Cardiac muscle cell (in vitro differentiated cells and primary cell): Measurements from ENCODE around the gene TFAP2B. TPM values are rescaled to one million over a fixed set of nuclear protein-coding genes. Genes with fewer than 3 reads are reported as not detected.

Experiments used
- DNase-seq, 2 donors: peaks; one replicate each; pipeline versions ENCODE4 v3.0.0 to v3.0.0-alpha.2; 2010 to 2017; ENCODE audit warnings: low read depth in 1 of 2, low spot score in 1 of 2
- H3K27ac ChIP-seq: fragments of 200-600 bp; sonication (generic); 2 replicates; pipeline ENCODE4 v1.5.1; 2016
- H3K27me3 ChIP-seq: fragments of 200-600 bp; sonication (generic); 2 replicates; pipeline ENCODE4 v1.6.0; 2016; ENCODE audit warnings: control low read depth
- H3K36me3 ChIP-seq: fragments of 200-600 bp; sonication (generic); 2 replicates; pipeline ENCODE4 v1.5.1; 2016; ENCODE audit warnings: control low read depth
- H3K4me1 ChIP-seq: fragments of 200-600 bp; sonication (generic); 2 replicates; pipeline ENCODE4 v1.8.1; 2017; ENCODE audit warnings: low read depth, mild to moderate bottlenecking, mixed run types
- H3K4me3 ChIP-seq: fragments of 200-600 bp; sonication (generic); 2 replicates; pipeline ENCODE4 v1.5.1; 2016; ENCODE audit warnings: mild to moderate bottlenecking
- H3K9me3 ChIP-seq: fragments of 200-600 bp; sonication (generic); 2 replicates; pipeline ENCODE4 v1.5.1; 2017; ENCODE audit warnings: low read depth, mild to moderate bottlenecking, control low read depth
- polyA plus RNA-seq: library from polyadenylated mRNA; unstranded; fragments of >200 nt; fragmentation: Nextera tagmentation; extraction: Ambion mirVana; gene quantifications from 2 replicates; pipeline ENCODE4 v1.2.1, GENCODE V29; 2016
- total RNA-seq: library from RNA; depleted of rRNA; stranded (reverse); fragments of >200 nt; gene quantifications from 2 replicates; pipeline ENCODE4 v1.2.3, GENCODE V29; 2016
- TF ChIP-seq, protein P1 (sequence below): IDR thresholded peaks from 2 replicates; pipeline ENCODE4 v1.5.1; 2012; ENCODE audit warnings: low read depth, mild to moderate bottlenecking, low read length

TFAP2B gene
- total and polyA plus RNA-seq, 2 experiments from 2014 or later: not detected

GRCh38 chr6:50837589-50838445, 19.1 kb downstream of the TFAP2B start:
- peaks cover 100% of the 10 kb centered on the region for H3K27me3 ChIP-seq

DNA sequence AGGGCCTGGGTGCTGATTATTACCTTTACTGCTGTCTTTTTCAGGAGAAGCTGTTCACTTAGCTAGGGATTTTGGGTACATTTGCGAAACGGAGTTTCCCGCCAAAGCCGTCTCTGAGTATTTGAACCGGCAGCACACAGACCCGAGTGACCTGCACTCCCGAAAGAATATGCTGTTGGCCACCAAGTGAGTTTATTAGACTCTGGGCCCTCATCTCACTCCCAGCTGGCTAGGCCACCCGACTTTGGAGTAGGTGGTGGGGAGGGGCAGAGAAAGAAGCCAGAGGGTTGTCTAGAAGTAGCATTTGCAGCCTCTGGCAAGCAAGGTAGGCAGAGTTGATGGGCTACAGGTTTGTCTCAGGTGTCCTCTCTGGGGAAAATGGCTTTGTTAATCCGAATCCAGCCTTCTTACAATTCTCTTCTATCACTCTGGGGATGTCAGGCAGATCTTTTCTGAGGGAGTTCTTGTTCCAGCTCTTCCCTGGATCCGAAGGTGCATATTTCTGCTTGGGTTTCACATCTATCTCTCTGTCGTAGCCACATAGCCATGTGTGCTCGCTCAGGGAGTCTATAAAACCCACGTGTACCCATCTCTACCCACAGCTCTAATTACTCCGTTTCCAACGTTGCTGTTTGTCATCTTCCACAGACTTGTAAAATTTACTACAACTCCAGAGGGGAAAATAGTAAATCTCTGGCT, 21.6 kb downstream of the TFAP2B start:
- H3K4me3 ChIP-seq: no peak overlapping the region
- no peak overlapping the region for H3K27ac ChIP-seq
- no peaks in the 10 kb centered on the region for H3K36me3 ChIP-seq
- H3K27me3 ChIP-seq: peaks cover 100% of the 10 kb centered on the region
- H3K9me3 ChIP-seq: no peaks in the 10 kb centered on the region
- TF ChIP-seq, protein P1, sequence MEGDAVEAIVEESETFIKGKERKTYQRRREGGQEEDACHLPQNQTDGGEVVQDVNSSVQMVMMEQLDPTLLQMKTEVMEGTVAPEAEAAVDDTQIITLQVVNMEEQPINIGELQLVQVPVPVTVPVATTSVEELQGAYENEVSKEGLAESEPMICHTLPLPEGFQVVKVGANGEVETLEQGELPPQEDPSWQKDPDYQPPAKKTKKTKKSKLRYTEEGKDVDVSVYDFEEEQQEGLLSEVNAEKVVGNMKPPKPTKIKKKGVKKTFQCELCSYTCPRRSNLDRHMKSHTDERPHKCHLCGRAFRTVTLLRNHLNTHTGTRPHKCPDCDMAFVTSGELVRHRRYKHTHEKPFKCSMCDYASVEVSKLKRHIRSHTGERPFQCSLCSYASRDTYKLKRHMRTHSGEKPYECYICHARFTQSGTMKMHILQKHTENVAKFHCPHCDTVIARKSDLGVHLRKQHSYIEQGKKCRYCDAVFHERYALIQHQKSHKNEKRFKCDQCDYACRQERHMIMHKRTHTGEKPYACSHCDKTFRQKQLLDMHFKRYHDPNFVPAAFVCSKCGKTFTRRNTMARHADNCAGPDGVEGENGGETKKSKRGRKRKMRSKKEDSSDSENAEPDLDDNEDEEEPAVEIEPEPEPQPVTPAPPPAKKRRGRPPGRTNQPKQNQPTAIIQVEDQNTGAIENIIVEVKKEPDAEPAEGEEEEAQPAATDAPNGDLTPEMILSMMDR: no peak
- H3K4me1 ChIP-seq: no peaks in the 10 kb centered on the region
- no peak for DNase-seq

More at GRCh38 chr6:50837589-50838445, 19.1 kb downstream of the TFAP2B start:
- Histone ChIP-seq H3K9me3 (no peaks in the 10 kb centered on the region), H3K27ac (no peak overlapping the region), H3K4me3 (no peak overlapping the region), H3K36me3 (no peaks in the 10 kb centered on the region), H3K4me1 (no peaks in the 10 kb centered on the region)
- TF ChIP-seq, protein P1: no peak
- no peak for DNase-seq

DNA sequence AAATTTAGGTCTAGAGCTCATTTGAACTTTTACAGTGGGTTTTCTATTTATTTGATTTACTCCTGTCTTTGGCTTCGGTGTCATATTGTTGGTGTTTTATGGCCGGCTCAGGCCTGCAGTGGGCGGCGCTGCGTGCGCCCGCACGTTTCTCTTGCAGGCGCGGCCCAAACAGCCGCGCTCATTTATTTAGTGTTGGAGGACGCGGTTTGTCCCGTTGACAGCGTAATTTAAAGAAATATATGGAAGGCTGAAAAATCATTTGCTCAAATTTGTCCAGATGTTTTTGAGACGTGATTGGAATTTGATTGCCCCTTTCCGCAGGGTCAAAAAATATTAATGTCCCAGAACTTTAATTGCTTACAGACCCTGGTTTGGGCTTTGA, 22.1 kb downstream of the TFAP2B start:
- Histone ChIP-seq H3K4me1 (no peaks in the 10 kb centered on the region), H3K27ac (no peak overlapping the region), H3K9me3 (no peaks in the 10 kb centered on the region), H3K27me3 (peaks cover 100% of the 10 kb centered on the region), H3K36me3 (no peaks in the 10 kb centered on the region), H3K4me3 (no peak overlapping the region)
- DNase-seq: no peak
- TF ChIP-seq, protein P1: no peak

DNA sequence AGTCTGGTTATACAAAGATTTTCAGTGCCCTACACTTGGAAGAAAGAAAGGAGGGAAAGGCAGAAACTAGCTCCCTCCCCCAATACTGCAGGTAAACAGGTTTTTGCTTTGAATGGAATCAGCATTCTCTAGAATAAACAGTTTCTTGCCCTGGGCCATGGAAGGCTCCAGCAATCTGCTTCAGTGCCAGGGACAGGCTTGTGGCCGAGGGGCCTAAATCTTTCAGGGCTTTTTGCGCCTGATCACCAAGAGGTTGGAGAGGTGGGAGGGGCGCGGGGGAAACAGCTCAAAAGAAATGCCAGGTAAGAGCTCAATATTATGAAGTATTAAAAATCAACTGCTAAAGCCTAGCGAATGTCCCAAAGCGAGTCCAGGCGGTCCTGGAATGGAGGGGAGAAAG, 23.8 kb downstream of the TFAP2B start:
- H3K4me3 ChIP-seq: no peak overlapping the region
- H3K36me3 ChIP-seq: no peaks in the 10 kb centered on the region
- H3K27ac ChIP-seq: no peak overlapping the region
- no peak for DNase-seq
- no peaks in the 10 kb centered on the region for H3K4me1 ChIP-seq
- H3K9me3 ChIP-seq: no peaks in the 10 kb centered on the region
- peaks cover 100% of the 10 kb centered on the region for H3K27me3 ChIP-seq
- TF ChIP-seq, protein P1: no peak

GRCh38 chr6:50842861-50843384, 24.3 kb downstream of the TFAP2B start:
- H3K4me3 ChIP-seq: no peak overlapping the region
- no peaks in the 10 kb centered on the region for H3K36me3 ChIP-seq
- H3K27ac ChIP-seq: no peak overlapping the region
- TF ChIP-seq, protein P1: no peak
- no peaks in the 10 kb centered on the region for H3K4me1 ChIP-seq
- no peak for DNase-seq
- H3K9me3 ChIP-seq: no peaks in the 10 kb centered on the region
- H3K27me3 ChIP-seq: peaks cover 100% of the 10 kb centered on the region
